Hepatocyte (in vitro differentiated cells): ENCODE measurements around the gene IRF7. TPM values are rescaled to one million over a fixed set of nuclear protein-coding genes. Genes with fewer than 3 reads are reported as not detected.

ENCODE experiments used
- DNase-seq: peaks from one replicate; pipeline ENCODE4 v3.0.0-alpha.2; 2016; ENCODE audit warnings: low spot score
- H2AFZ ChIP-seq: fragments of 200-600 bp; sonication (generic); 2 replicates; pipeline ENCODE4 v1.6.0; 2016; ENCODE audit warnings: antibody characterized with exemption, mild to moderate bottlenecking
- H3K27ac ChIP-seq: fragments of 200-600 bp; sonication (generic); 2 replicates; pipeline ENCODE4 v1.5.1; 2016; ENCODE audit warnings: mild to moderate bottlenecking
- H3K27me3 ChIP-seq: fragments of 200-600 bp; sonication (generic); 2 replicates; pipeline ENCODE4 v1.6.1; 2016
- H3K36me3 ChIP-seq: fragments of 200-600 bp; sonication (generic); replicated peaks from 2 replicates; pipeline ENCODE4 v1.5.1; 2016; ENCODE audit warnings: low read depth; ENCODE audit not compliant: insufficient read depth
- H3K4me1 ChIP-seq: fragments of 200-600 bp; sonication (generic); 2 replicates; pipeline ENCODE4 v1.5.1; 2016; ENCODE audit warnings: mild to moderate bottlenecking, moderate library complexity; ENCODE audit not compliant: insufficient read depth
- H3K4me2 ChIP-seq: fragments of 200-600 bp; sonication (generic); 2 replicates; pipeline ENCODE4 v1.6.0; 2016
- H3K4me3 ChIP-seq: fragments of 200-600 bp; sonication (generic); 2 replicates; pipeline ENCODE4 v1.5.1; 2016; ENCODE audit warnings: mild to moderate bottlenecking
- H3K79me2 ChIP-seq: fragments of 200-600 bp; sonication (generic); 2 replicates; pipeline ENCODE4 v1.6.0; 2017; ENCODE audit warnings: mild to moderate bottlenecking
- H3K9me2 ChIP-seq: fragments of 200-600 bp; sonication (generic); replicated peaks from 2 replicates; pipeline ENCODE4 v1.6.0; 2017; ENCODE audit warnings: mild to moderate bottlenecking; ENCODE audit not compliant: insufficient read depth
- H3K9me3 ChIP-seq: fragments of 200-600 bp; sonication (generic); 2 replicates; pipeline ENCODE4 v1.5.1; 2016; ENCODE audit warnings: low read depth, mild to moderate bottlenecking
- H4K20me1 ChIP-seq: fragments of 200-600 bp; sonication (generic); 2 replicates; pipeline ENCODE4 v1.6.0; 2016; ENCODE audit warnings: mild to moderate bottlenecking; ENCODE audit not compliant: insufficient read depth, poor library complexity, severe bottlenecking
- EZH2 ChIP-seq: fragments of 200-600 bp; sonication (generic); IDR thresholded peaks from 2 replicates; pipeline ENCODE4 v1.6.1; 2016; ENCODE audit warnings: antibody characterized with exemption, mild to moderate bottlenecking, borderline replicate concordance
- EZH2phosphoT487 ChIP-seq: fragments of 200-600 bp; sonication (generic); IDR thresholded peaks from one replicate; pipeline ENCODE4 v1.6.1; 2018; ENCODE audit warnings: antibody characterized with exemption, mild to moderate bottlenecking, low read depth, moderate library complexity; ENCODE audit not compliant: unreplicated experiment, severe bottlenecking
- WGBS: methylation state at CpG from one replicate; pipeline ENCODE4 v1.1.6; 2016; ENCODE audit warnings: low lambda C conversion rate; ENCODE audit errors: missing lambda C conversion rate; 5-methylcytosine and 5-hydroxymethylcytosine counted together
- polyA plus RNA-seq: library from polyadenylated mRNA; unstranded; fragments of >200 nt; fragmentation: Nextera tagmentation; extraction: Ambion mirVana; gene quantifications from 2 replicates; pipeline ENCODE4 v1.2.1, GENCODE V29; 2016
- total RNA-seq: library from RNA; depleted of rRNA; stranded (reverse); fragments of >200 nt; gene quantifications from 2 replicates; pipeline ENCODE4 v1.2.3, GENCODE V29; 2014
- TF ChIP-seq, protein P1 (sequence below): fragments of 200-600 bp; sonication (generic); IDR thresholded peaks from 2 replicates; pipeline ENCODE4 v1.5.1; 2016; ENCODE audit warnings: antibody characterized with exemption, mild to moderate bottlenecking; ENCODE audit not compliant: poor library complexity

IRF7 gene
- total and polyA plus RNA-seq, 2 experiments from 2014 or later = 10.4 to 24.6 TPM

DNA sequence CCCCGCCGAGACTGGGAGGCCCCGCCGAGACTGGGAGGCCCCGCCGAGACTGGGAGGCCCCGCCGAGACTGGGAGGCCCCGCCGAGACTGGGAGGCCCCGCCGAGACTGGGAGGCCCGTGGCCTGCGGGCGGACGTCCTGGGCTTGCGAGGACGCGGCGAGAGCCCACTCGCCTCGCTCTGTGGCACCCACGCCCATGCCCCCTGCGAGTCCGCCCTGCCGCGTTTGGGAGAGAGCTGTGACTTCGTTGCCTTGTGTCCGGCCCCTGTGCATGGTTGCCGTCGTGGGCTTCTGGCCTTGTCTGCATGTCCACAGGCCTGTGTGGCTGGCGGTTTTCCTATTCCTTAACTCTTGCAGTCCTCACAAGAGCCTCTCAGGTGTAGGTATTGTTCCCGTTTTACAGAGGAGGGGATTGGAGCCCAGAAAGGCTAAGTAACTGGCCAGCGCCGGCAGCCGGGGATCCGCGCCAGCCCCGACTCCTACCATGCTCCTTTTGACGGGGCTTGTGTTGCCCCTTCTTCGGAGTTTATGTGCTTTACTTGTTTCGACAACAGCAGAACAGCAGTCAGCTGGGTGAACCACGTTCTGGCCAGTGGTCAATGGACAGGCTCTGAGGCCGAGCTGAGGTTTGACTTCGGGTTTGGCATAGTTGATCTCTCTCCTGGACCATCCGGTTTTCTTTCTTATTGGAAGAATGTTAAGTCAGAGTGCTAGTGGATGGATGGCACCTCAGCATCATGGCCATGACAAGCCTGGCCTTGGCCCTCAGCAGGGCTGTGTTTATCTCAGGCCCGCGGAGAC is 38.7 kb downstream of the IRF7 start:
- no peaks in the 10 kb centered on the region for H3K9me2 ChIP-seq
- peaks cover 50% of the 10 kb centered on the region for H4K20me1 ChIP-seq
- H3K27ac ChIP-seq = peak overlapping the region; percentile 91
- H3K4me1 ChIP-seq = peaks cover 55% of the 10 kb centered on the region
- peak overlapping the region; percentile 87 for H3K4me2 ChIP-seq
- H3K4me3 ChIP-seq = peak overlapping the region; percentile 60
- WGBS = 8% methylated on average over 35 of the region's 48 CpGs
- H3K79me2 ChIP-seq = peaks cover 53% of the 10 kb centered on the region
- no peak for DNase-seq
- H2AFZ ChIP-seq = no peak overlapping the region
- H3K9me3 ChIP-seq = no peaks in the 10 kb centered on the region
- no peaks in the 10 kb centered on the region for H3K36me3 ChIP-seq
- TF ChIP-seq, protein P1, sequence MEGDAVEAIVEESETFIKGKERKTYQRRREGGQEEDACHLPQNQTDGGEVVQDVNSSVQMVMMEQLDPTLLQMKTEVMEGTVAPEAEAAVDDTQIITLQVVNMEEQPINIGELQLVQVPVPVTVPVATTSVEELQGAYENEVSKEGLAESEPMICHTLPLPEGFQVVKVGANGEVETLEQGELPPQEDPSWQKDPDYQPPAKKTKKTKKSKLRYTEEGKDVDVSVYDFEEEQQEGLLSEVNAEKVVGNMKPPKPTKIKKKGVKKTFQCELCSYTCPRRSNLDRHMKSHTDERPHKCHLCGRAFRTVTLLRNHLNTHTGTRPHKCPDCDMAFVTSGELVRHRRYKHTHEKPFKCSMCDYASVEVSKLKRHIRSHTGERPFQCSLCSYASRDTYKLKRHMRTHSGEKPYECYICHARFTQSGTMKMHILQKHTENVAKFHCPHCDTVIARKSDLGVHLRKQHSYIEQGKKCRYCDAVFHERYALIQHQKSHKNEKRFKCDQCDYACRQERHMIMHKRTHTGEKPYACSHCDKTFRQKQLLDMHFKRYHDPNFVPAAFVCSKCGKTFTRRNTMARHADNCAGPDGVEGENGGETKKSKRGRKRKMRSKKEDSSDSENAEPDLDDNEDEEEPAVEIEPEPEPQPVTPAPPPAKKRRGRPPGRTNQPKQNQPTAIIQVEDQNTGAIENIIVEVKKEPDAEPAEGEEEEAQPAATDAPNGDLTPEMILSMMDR = no peak
- TF ChIP-seq EZH2 = no peak
- no peak for TF ChIP-seq EZH2phosphoT487
- no peaks in the 10 kb centered on the region for H3K27me3 ChIP-seq

DNA sequence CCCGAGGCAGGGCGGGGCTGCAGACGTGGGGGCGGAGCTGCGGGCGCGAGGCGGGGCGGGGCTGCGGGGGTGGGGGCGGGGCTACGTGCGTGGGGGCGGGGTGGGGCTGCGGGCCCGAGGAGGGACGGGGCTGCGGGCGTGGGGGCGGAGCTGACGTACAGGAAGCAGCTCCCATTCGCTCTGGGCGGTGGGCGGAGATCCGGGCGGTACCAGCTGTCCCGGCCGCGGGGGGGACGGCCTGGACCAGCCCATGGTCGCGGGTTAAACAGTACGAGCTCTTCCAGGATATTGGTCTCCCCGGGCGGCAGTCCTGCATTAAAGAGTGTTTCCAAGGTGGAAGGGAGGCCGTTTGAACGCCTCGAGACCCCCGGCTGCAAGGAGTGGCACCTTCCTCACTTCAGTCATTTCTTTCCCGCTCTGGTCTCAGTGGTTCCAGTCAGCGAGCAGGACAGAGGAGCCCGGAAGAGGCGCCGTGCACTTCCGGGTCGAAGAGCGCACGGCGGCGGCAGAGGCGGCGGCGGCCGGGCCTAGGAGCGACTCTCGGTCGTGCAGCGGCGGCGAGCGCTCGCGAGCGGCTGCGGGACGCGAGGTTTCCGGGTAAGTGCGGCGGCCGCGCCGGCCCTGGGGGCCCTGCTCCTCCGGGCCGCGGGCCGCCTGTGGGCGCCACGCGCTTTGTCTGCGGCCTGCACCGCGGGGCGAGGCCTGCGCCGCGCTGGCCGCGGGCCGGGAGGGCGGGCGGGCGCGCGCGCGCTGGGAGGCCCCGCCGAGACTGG is 39.6 kb downstream of the IRF7 start, which contains the start of gene PHRF1:
Gene PHRF1 (plus strand): TSS at position 475 of the 773 bp plus-strand sequence. CDS start 5,043 bp downstream, outside the sequence.
- TF ChIP-seq EZH2 = no peak
- TF ChIP-seq EZH2phosphoT487 = no peak
- TF ChIP-seq, protein P1 = no peak
- Histone ChIP-seq H3K4me3 (peak within 1 kb of the TSS; percentile 79), H2AFZ (peak within 1 kb of the TSS; percentile 82), H3K27me3 (no peaks in the 10 kb centered on the region), H3K79me2 (peaks cover 45% of the 10 kb centered on the region), H3K9me3 (no peaks in the 10 kb centered on the region), H3K4me1 (peaks cover 55% of the 10 kb centered on the region), H3K36me3 (no peaks in the 10 kb centered on the region), H4K20me1 (peaks cover 41% of the 10 kb centered on the region), H3K9me2 (no peaks in the 10 kb centered on the region), H3K4me2 (peak within 1 kb of the TSS; percentile 99), H3K27ac (peak within 1 kb of the TSS; percentile 98)
- peak; percentile 98 for DNase-seq
- WGBS = 2% methylated on average over 79 of the region's 99 CpGs

GRCh38 chr11:575313-575995 is 40.3 kb downstream of the IRF7 start:
- H3K27ac ChIP-seq = peak overlapping the region; percentile 77
- no peak for DNase-seq

More at GRCh38 chr11:575313-575995, 40.3 kb downstream of the IRF7 start:
- Histone ChIP-seq H3K4me1 (peaks cover 50% of the 10 kb centered on the region), H3K4me2 (peak overlapping the region; percentile 99), H3K27me3 (no peaks in the 10 kb centered on the region), H3K79me2 (peaks cover 37% of the 10 kb centered on the region), H3K4me3 (peak overlapping the region; percentile 79), H3K9me3 (no peaks in the 10 kb centered on the region), H3K36me3 (no peaks in the 10 kb centered on the region), H2AFZ (peak overlapping the region; percentile 82), H4K20me1 (peaks cover 34% of the 10 kb centered on the region), H3K9me2 (no peaks in the 10 kb centered on the region)
- WGBS = under 1% methylated on average over 49 of the region's 81 CpGs
- TF ChIP-seq, protein P1 = no peak
- TF ChIP-seq EZH2phosphoT487 = no peak
- TF ChIP-seq EZH2 = no peak
